Measurements from ENCODE around the gene INTS4.

GRCh38 chr11:77990981-77991380 is 3.5 kb downstream of the INTS4 start:
- no peak for TF ChIP-seq EZH2phosphoT487 (IDR thresholded peaks at IDR 0.05; ENCODE audit: unreplicated experiment)
- TF ChIP-seq ZNF114 (CRISPR knock-in tag; IDR thresholded peaks at IDR 0.05) = no peak
- TF ChIP-seq REST (IDR thresholded peaks at IDR 0.05; ENCODE audit: unreplicated experiment) = no peak
- no peak for TF ChIP-seq POLR2AphosphoS5 (IDR thresholded peaks at IDR 0.05; ENCODE audit: low read depth)
- TF ChIP-seq CTCF (conservative IDR thresholded peaks at IDR 0.05; ENCODE audit: low read depth in 2 of 2) = no peak
- no peak for TF ChIP-seq EZH2 (IDR thresholded peaks at IDR 0.05; ENCODE audit: low read depth, unreplicated experiment)
- TF ChIP-seq CREB1 (CRISPR knock-in tag; IDR thresholded peaks at IDR 0.05; ENCODE audit: low read depth) = no peak
- TF ChIP-seq ZNF331 (CRISPR knock-in tag; IDR thresholded peaks at IDR 0.05; ENCODE audit: low read depth) = no peak
- no peak for TF ChIP-seq STAT1 (IDR thresholded peaks at IDR 0.05; ENCODE audit: unreplicated experiment)
- no peak for TF ChIP-seq JUNB (IDR thresholded peaks at IDR 0.05; ENCODE audit: unreplicated experiment)
- TF ChIP-seq NANOG (IDR thresholded peaks at IDR 0.05; ENCODE audit: borderline replicate concordance) = no peak
- TF ChIP-seq ETS1 (IDR thresholded peaks at IDR 0.05) = no peak
- TF ChIP-seq ZNF462 (CRISPR knock-in tag; IDR thresholded peaks at IDR 0.05) = no peak

Measured in GM23338 (cell line).